ENCODE results near the gene ZNF254.
"Not testable (repeated sequence)": the region's sequence is repeated elsewhere in the genome, so short reads cannot be mapped to it uniquely, and the experiment has no call there.

ZNF254 gene

DNA sequence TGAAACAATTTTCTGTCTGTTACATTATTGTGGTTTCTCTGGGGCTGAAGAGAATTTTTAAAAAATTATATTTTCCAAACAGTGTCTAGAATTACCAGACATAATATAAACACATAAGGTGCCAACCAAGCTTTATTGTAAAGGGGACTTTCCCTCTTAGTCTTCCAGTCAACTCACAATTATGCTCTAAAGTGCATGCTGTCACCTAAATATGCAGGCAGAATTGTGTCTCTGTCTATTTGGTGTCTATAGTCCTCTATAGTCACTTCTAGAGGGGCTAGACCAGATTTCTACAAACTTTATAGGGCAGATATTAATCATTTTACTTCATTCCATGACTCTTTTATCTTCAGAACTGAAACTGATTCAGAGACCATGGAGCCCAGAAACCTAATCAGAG lies 12.8 kb downstream of the ZNF254 start:
- Histone ChIP-seq H2BK5ac (ENCODE audit: low read depth, low read length, poor library complexity) (no peak overlapping the region), H2AFZ (ENCODE audit: insufficient read depth, low read length, poor library complexity) (no peak overlapping the region), H3K14ac (ENCODE audit: low read length) (no peak overlapping the region), H4K8ac (ENCODE audit: low read depth, low read length) (no peak overlapping the region), H4K12ac (ENCODE audit: low read depth, low read length) (no peak overlapping the region), H3K4me1 (ENCODE audit: control insufficient read depth in 1 of 2, insufficient read depth in 2 of 2, low read length in 2 of 2) (no peaks in the 10 kb centered on the region), H3K27me3 (ENCODE audit: insufficient read depth, low read length) (no peaks in the 10 kb centered on the region), H2BK120ac (ENCODE audit: insufficient read depth, low read length, poor library complexity) (no peak overlapping the region), H3K4me2 (ENCODE audit: low read length) (no peak overlapping the region), H3K23ac (ENCODE audit: low read length) (no peak overlapping the region), H3K4ac (ENCODE audit: low read depth, low read length) (no peak overlapping the region), H4K91ac (ENCODE audit: low read depth, low read length) (no peak overlapping the region), H3K9ac (ENCODE audit: low read length) (no peak overlapping the region), H3K79me1 (ENCODE audit: low read length) (no peaks in the 10 kb centered on the region), H3K4me3 (ENCODE audit: low read depth, low read length) (no peak overlapping the region), H3K36me3 (ENCODE audit: control insufficient read depth in 1 of 2, insufficient read depth in 2 of 2, low read length in 2 of 2) (peaks cover 0 to 7% of the 10 kb centered on the region in 2 experiments), H3K18ac (ENCODE audit: low read length) (no peak overlapping the region), H3K27ac (ENCODE audit: low read depth, low read length) (no peak overlapping the region), H2AK5ac (ENCODE audit: low read length) (no peak overlapping the region), H3K9me3 (ENCODE audit: insufficient read depth, low read depth, low read length) (no peaks in the 10 kb centered on the region), H2BK12ac (ENCODE audit: low read length) (no peak overlapping the region), H3K79me2 (ENCODE audit: control insufficient read depth, insufficient read depth, low read length, poor library complexity) (no peaks in the 10 kb centered on the region)
- no peak for DNase-seq

- no CpG with 5 or more reads among the region's 2 CpGs for WGBS (ENCODE audit: extremely low coverage, insufficient coverage, insufficient read length)
- H3K9ac ChIP-seq (ENCODE audit: low read length); H3K4ac ChIP-seq (ENCODE audit: low read depth, low read length); H3K9me3 ChIP-seq (ENCODE audit: insufficient read depth, low read depth, low read length); H3K14ac ChIP-seq (ENCODE audit: low read length); H2AFZ ChIP-seq (ENCODE audit: insufficient read depth, low read length, poor library complexity); H2BK12ac ChIP-seq (ENCODE audit: low read length); H4K8ac ChIP-seq (ENCODE audit: low read depth, low read length); H3K79me2 ChIP-seq (ENCODE audit: control insufficient read depth, insufficient read depth, low read length, poor library complexity); H3K36me3 ChIP-seq (ENCODE audit: control insufficient read depth in 1 of 2, insufficient read depth in 2 of 2, low read length in 2 of 2); H3K79me1 ChIP-seq (ENCODE audit: low read length); H3K4me1 ChIP-seq (ENCODE audit: control insufficient read depth in 1 of 2, insufficient read depth in 2 of 2, low read length in 2 of 2); H3K27ac ChIP-seq (ENCODE audit: low read depth, low read length); H3K4me3 ChIP-seq (ENCODE audit: low read depth, low read length); DNase-seq; H2BK120ac ChIP-seq (ENCODE audit: insufficient read depth, low read length, poor library complexity); H3K18ac ChIP-seq (ENCODE audit: low read length); H4K91ac ChIP-seq (ENCODE audit: low read depth, low read length); H3K27me3 ChIP-seq (ENCODE audit: insufficient read depth, low read length); H2BK5ac ChIP-seq (ENCODE audit: low read depth, low read length, poor library complexity); H3K23ac ChIP-seq (ENCODE audit: low read length); H3K4me2 ChIP-seq (ENCODE audit: low read length); H4K12ac ChIP-seq (ENCODE audit: low read depth, low read length); H2AK5ac ChIP-seq (ENCODE audit: low read length): not testable (repeated sequence)
Measured at GRCh38 chr19:24100597-24100996, 13.6 kb downstream of the ZNF254 start.

GRCh38 chr19:24101459-24102115 lies 14.6 kb downstream of the ZNF254 start:
- H3K14ac ChIP-seq (ENCODE audit: low read length) = no peak overlapping the region
- no peak overlapping the region for H3K4ac ChIP-seq (ENCODE audit: low read depth, low read length)
- H3K27me3 ChIP-seq (ENCODE audit: insufficient read depth, low read length) = no peaks in the 10 kb centered on the region
- H3K23ac ChIP-seq (ENCODE audit: low read length) = no peak overlapping the region
- peaks cover 2 to 7% of the 10 kb centered on the region in 2 experiments for H3K36me3 ChIP-seq (ENCODE audit: control insufficient read depth in 1 of 2, insufficient read depth in 2 of 2, low read length in 2 of 2)
- no peak overlapping the region for H4K91ac ChIP-seq (ENCODE audit: low read depth, low read length)
- peak; percentile 58 to 66 for DNase-seq
- no CpG with 5 or more reads among the region's 2 CpGs for WGBS (ENCODE audit: extremely low coverage, insufficient coverage, insufficient read length)
- H4K8ac ChIP-seq (ENCODE audit: low read depth, low read length) = no peak overlapping the region
- H2BK5ac ChIP-seq (ENCODE audit: low read depth, low read length, poor library complexity) = no peak overlapping the region
- H3K4me1 ChIP-seq (ENCODE audit: control insufficient read depth in 1 of 2, insufficient read depth in 2 of 2, low read length in 2 of 2) = no peaks in the 10 kb centered on the region
- H3K79me2 ChIP-seq (ENCODE audit: control insufficient read depth, insufficient read depth, low read length, poor library complexity) = no peaks in the 10 kb centered on the region
- H3K9me3 ChIP-seq (ENCODE audit: insufficient read depth, low read depth, low read length) = no peaks in the 10 kb centered on the region
- no peak overlapping the region for H2AK5ac ChIP-seq (ENCODE audit: low read length)
- H4K12ac ChIP-seq (ENCODE audit: low read depth, low read length) = no peak overlapping the region
- no peak overlapping the region for H3K4me3 ChIP-seq (ENCODE audit: low read depth, low read length)
- no peak overlapping the region for H2BK120ac ChIP-seq (ENCODE audit: insufficient read depth, low read length, poor library complexity)
- H2BK12ac ChIP-seq (ENCODE audit: low read length) = no peak overlapping the region
- no peak overlapping the region for H3K9ac ChIP-seq (ENCODE audit: low read length)
- no peak overlapping the region for H3K27ac ChIP-seq (ENCODE audit: low read depth, low read length)
- no peak overlapping the region for H2AFZ ChIP-seq (ENCODE audit: insufficient read depth, low read length, poor library complexity)
- no peak overlapping the region for H3K4me2 ChIP-seq (ENCODE audit: low read length)
- no peaks in the 10 kb centered on the region for H3K79me1 ChIP-seq (ENCODE audit: low read length)
- H3K18ac ChIP-seq (ENCODE audit: low read length) = no peak overlapping the region

GRCh38 chr19:24127601-24128000 lies 40.6 kb downstream of the ZNF254 start:
- Histone ChIP-seq H3K4me2 (ENCODE audit: low read length) (no peak overlapping the region), H3K9ac (ENCODE audit: low read length) (no peak overlapping the region), H2AK5ac (ENCODE audit: low read length) (no peak overlapping the region), H3K14ac (ENCODE audit: low read length) (no peak overlapping the region), H3K4me3 (ENCODE audit: low read depth, low read length) (no peak overlapping the region), H4K8ac (ENCODE audit: low read depth, low read length) (no peak overlapping the region), H3K79me1 (ENCODE audit: low read length) (no peaks in the 10 kb centered on the region), H3K27me3 (ENCODE audit: insufficient read depth, low read length) (no peaks in the 10 kb centered on the region), H2AFZ (ENCODE audit: insufficient read depth, low read length, poor library complexity) (no peak overlapping the region), H3K4me1 (ENCODE audit: control insufficient read depth in 1 of 2, insufficient read depth in 2 of 2, low read length in 2 of 2) (no peaks in the 10 kb centered on the region), H4K12ac (ENCODE audit: low read depth, low read length) (no peak overlapping the region), H3K4ac (ENCODE audit: low read depth, low read length) (no peak overlapping the region), H3K9me3 (ENCODE audit: insufficient read depth, low read depth, low read length) (peaks cover 5% of the 10 kb centered on the region), H3K23ac (ENCODE audit: low read length) (no peak overlapping the region), H3K27ac (ENCODE audit: low read depth, low read length) (no peak overlapping the region), H4K91ac (ENCODE audit: low read depth, low read length) (no peak overlapping the region), H2BK5ac (ENCODE audit: low read depth, low read length, poor library complexity) (no peak overlapping the region), H2BK120ac (ENCODE audit: insufficient read depth, low read length, poor library complexity) (no peak overlapping the region), H2BK12ac (ENCODE audit: low read length) (no peak overlapping the region), H3K36me3 (ENCODE audit: control insufficient read depth in 1 of 2, insufficient read depth in 2 of 2, low read length in 2 of 2) (peaks cover 4 to 9% of the 10 kb centered on the region in 2 experiments), H3K79me2 (ENCODE audit: control insufficient read depth, insufficient read depth, low read length, poor library complexity) (no peaks in the 10 kb centered on the region), H3K18ac (ENCODE audit: low read length) (no peak overlapping the region)
- DNase-seq = no peak
- WGBS (ENCODE audit: extremely low coverage, insufficient coverage, insufficient read length) = no CpG with 5 or more reads among the region's 3 CpGs
